ENCODE measurements around the gene KRTAP1-3. TPM values are rescaled to one million over a fixed set of nuclear protein-coding genes. Genes with fewer than 3 reads are reported as not detected.
"Not testable (repeated sequence)": the region's sequence is repeated elsewhere in the genome, so short reads cannot be mapped to it uniquely, and the experiment has no call there.

The KRTAP1-3 gene
- total RNA-seq, 2 experiments from 2014 or later: not detected

- Mint-ChIP-seq H3K4me1 (ENCODE audit: low read depth) (no peaks in the 10 kb centered on the region), H3K9me3 (no peaks in the 10 kb centered on the region), H3K27ac (no peak overlapping the region), H3K27me3 (peaks cover 19% of the 10 kb centered on the region), H3K36me3 (ENCODE audit: low read depth) (no peaks in the 10 kb centered on the region), H3K4me3 (no peak overlapping the region)
- intact Hi-C loops (cut with micrococcal nuclease): no loop called here
- DNase-seq (no peak), ATAC-seq (no peak)
- no peak for TF ChIP-seq CTCF (IDR thresholded peaks at IDR 0.05)
- CTCF ChIA-PET: no interaction called here
- POLR2A ChIA-PET: no interaction called here
Observed at GRCh38 chr17:41064301-41064700, 29.6 kb upstream of the KRTAP1-3 start.

GRCh38 chr17:41063449-41063848, 28.8 kb upstream of the KRTAP1-3 start:
- Mint-ChIP-seq H3K36me3 (ENCODE audit: low read depth) (no peaks in the 10 kb centered on the region), H3K27ac (no peak overlapping the region), H3K27me3 (peaks cover 24% of the 10 kb centered on the region), H3K4me1 (ENCODE audit: low read depth) (no peaks in the 10 kb centered on the region), H3K4me3 (no peak overlapping the region), H3K9me3 (no peaks in the 10 kb centered on the region)
- DNase-seq (no peak), ATAC-seq (no peak)
- TF ChIP-seq CTCF (IDR thresholded peaks at IDR 0.05): no peak
- ChIA-PET CTCF (no interaction called here), POLR2A (no interaction called here)
- intact Hi-C loops (cut with micrococcal nuclease): no loop called here

- DNase-seq (no peak), ATAC-seq (no peak)
- POLR2A ChIA-PET: no interaction called here
- H3K4me3 Mint-ChIP-seq: no peak overlapping the region
- H3K27ac Mint-ChIP-seq: no peak overlapping the region
- no peak for TF ChIP-seq CTCF (IDR thresholded peaks at IDR 0.05)
- no peaks in the 10 kb centered on the region for H3K36me3 Mint-ChIP-seq (ENCODE audit: low read depth)
- intact Hi-C loops (cut with micrococcal nuclease): no loop called here
- H3K27me3 Mint-ChIP-seq: peaks cover 32% of the 10 kb centered on the region
- CTCF ChIA-PET: no interaction called here
- H3K9me3 Mint-ChIP-seq: no peaks in the 10 kb centered on the region
- H3K4me1 Mint-ChIP-seq (ENCODE audit: low read depth): no peaks in the 10 kb centered on the region
Observed at GRCh38 chr17:41061964-41062363, 27.3 kb upstream of the KRTAP1-3 start.

- Mint-ChIP-seq H3K9me3 (no peaks in the 10 kb centered on the region), H3K4me3 (no peak within 1 kb of the TSS), H3K27me3 (peaks cover 32% of the 10 kb centered on the region), H3K4me1 (ENCODE audit: low read depth) (no peaks in the 10 kb centered on the region), H3K36me3 (ENCODE audit: low read depth) (no peaks in the 10 kb centered on the region), H3K27ac (no peak within 1 kb of the TSS)
- TF ChIP-seq CTCF (IDR thresholded peaks at IDR 0.05): no peak
- DNase-seq: no peak
- ChIA-PET POLR2A (interaction anchor here (1.0 kb wide), 1 partner anchor 41 kb away, joined by 3 read pairs; no protein-coding TSS in a partner anchor), CTCF (no interaction called here)
- intact Hi-C loops (cut with micrococcal nuclease): no loop called here
- ATAC-seq: no peak
Observed at GRCh38 chr17:41060052-41060604, 25.5 kb upstream of the KRTAP1-3 start, which contains the start of gene KRTAP2-3. KRTAP2-3 (minus strand) TSS chr17:41060114; CDS start chr17:41060050, 64 bp downstream.

DNA sequence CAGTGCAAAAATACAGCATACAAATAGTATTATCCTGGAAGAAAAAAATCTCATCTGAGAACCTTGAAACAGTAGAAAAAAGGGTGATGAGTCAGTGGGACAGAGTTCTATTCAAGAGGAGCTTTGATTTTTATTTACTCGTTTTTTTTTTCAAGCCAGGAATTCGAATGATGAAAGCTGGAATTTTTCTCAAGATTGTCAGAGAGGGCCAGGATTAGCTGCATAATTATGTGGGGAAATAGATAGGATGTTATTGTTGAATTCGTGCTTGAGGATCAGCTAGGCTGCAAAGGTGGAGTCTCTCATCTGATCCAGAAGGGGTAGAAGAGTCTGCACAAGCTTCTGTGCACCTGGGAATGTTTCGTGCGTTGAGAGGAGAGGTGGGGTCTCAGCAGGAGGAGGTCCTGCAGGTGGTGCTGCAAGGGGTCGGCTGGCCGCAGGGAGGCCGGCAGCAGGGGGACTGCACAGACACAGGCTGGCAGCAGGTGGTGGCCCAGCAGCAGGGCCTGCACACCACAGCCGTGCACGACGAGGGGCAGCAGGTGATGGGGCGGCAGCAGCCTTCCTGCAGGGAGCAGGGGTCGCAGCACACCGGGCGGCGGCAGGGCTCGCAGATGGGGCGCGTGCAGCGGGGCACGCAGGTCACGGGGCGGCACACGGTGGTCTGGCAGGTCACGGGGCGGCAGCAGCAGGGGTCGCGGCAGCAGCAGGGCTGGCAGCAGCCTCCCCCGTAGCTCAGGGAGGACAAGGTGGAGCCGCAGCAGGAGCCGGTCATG, 24.8 kb upstream of the KRTAP1-3 start:
- ChIA-PET POLR2A (interaction anchor here (1.0 kb wide), 1 partner anchor 40 kb away, joined by 3 read pairs; no protein-coding TSS in a partner anchor), CTCF (interaction anchor here (0.8 kb wide), 1 partner anchor 21 kb away, joined by 3 read pairs; no protein-coding TSS in a partner anchor)
- H3K27ac Mint-ChIP-seq; DNase-seq; H3K9me3 Mint-ChIP-seq; intact Hi-C loops (cut with micrococcal nuclease); H3K4me1 Mint-ChIP-seq (ENCODE audit: low read depth); H3K4me3 Mint-ChIP-seq; H3K36me3 Mint-ChIP-seq (ENCODE audit: low read depth); ATAC-seq: not testable (repeated sequence)
- peaks cover 32% of the 10 kb centered on the region for H3K27me3 Mint-ChIP-seq
